Activated CD8-positive, alpha-beta memory T cell treated with anti-CD3 and anti-CD28 coated beads, Interleukin-2, amount 10 ng/mL, durations not matched to agents 7 days and 5 days (primary cell): Measurements from ENCODE around the gene CAMSAP3. TPM values are rescaled to one million over a fixed set of nuclear protein-coding genes. Genes with fewer than 3 reads are reported as not detected.

Experiments used
- ATAC-seq: fragments of 150-1000 bp; cut with Tn5 transposase; one replicate; pipeline ENCODE4 v1.10.0; 2021; ENCODE audit warnings: moderate library complexity
- CTCF ChIA-PET: fragments of 350-600 bp; sonication (Branson Sonifier 250); formaldehyde crosslinking; loops from one replicate; lab custom pipeline; 2021; ENCODE audit warnings: antibody characterized with exemption; lab: Charles Lee
- DNase-seq: peaks from one replicate; pipeline ENCODE4 v3.0.0-alpha.2; 2020
- H3K27ac Mint-ChIP-seq: one replicate; pipeline ENCODE4 v1.8.0; 2021; ENCODE audit warnings: mild to moderate bottlenecking, mixed read lengths
- H3K27me3 Mint-ChIP-seq: one replicate; pipeline ENCODE4 v1.8.0; 2021; ENCODE audit warnings: mixed read lengths
- H3K36me3 Mint-ChIP-seq: one replicate; pipeline ENCODE4 v1.8.0; 2021; ENCODE audit warnings: mild to moderate bottlenecking, mixed read lengths
- H3K4me1 Mint-ChIP-seq: one replicate; pipeline ENCODE4 v1.8.0; 2021; ENCODE audit warnings: mixed read lengths
- H3K4me3 Mint-ChIP-seq: one replicate; pipeline ENCODE4 v1.8.0; 2021; ENCODE audit warnings: mild to moderate bottlenecking, moderate library complexity, mixed read lengths
- H3K9me3 Mint-ChIP-seq: one replicate; pipeline ENCODE4 v1.8.0; 2022; ENCODE audit warnings: low read depth, mixed read lengths
- total RNA-seq, 2 experiments: library from RNA; stranded (reverse); gene quantifications; one replicate each; pipeline ENCODE4 v1.2.3, GENCODE V29; 2021

CAMSAP3 gene
- total RNA-seq, 2 experiments from 2014 or later = 0.15 to 0.30 TPM

- Mint-ChIP-seq H3K4me1 (no peaks in the 10 kb centered on the region), H3K9me3 (no peaks in the 10 kb centered on the region), H3K27ac (no peak overlapping the region), H3K27me3 (no peaks in the 10 kb centered on the region), H3K36me3 (no peaks in the 10 kb centered on the region), H3K4me3 (no peak overlapping the region)
- ATAC-seq (no peak), DNase-seq (no peak)
- CTCF ChIA-PET = interaction anchor here (1.0 kb wide), 1 partner anchor 44 kb away, joined by 3 read pairs; no protein-coding TSS in a partner anchor
Observed at GRCh38 chr19:7607874-7608560, 12.4 kb downstream of the CAMSAP3 start.

- Mint-ChIP-seq H3K27ac (no peak overlapping the region), H3K4me1 (no peaks in the 10 kb centered on the region), H3K36me3 (no peaks in the 10 kb centered on the region), H3K27me3 (no peaks in the 10 kb centered on the region), H3K9me3 (no peaks in the 10 kb centered on the region), H3K4me3 (no peak overlapping the region)
- DNase-seq (no peak), ATAC-seq (no peak)
- CTCF ChIA-PET = no interaction called here
Observed at GRCh38 chr19:7610491-7611240, 15.0 kb downstream of the CAMSAP3 start.

- Mint-ChIP-seq H3K9me3 (no peaks in the 10 kb centered on the region), H3K4me1 (no peaks in the 10 kb centered on the region), H3K36me3 (no peaks in the 10 kb centered on the region), H3K27ac (no peak overlapping the region), H3K4me3 (no peak overlapping the region), H3K27me3 (no peaks in the 10 kb centered on the region)
- no peak for DNase-seq
- CTCF ChIA-PET = interaction anchor here (0.5 kb wide), 1 partner anchor 477 kb away, joined by 3 read pairs; no protein-coding TSS in a partner anchor
- ATAC-seq = no peak
Observed at GRCh38 chr19:7611541-7612279, 16.0 kb downstream of the CAMSAP3 start.

- Mint-ChIP-seq H3K4me1 (no peaks in the 10 kb centered on the region), H3K36me3 (no peaks in the 10 kb centered on the region), H3K27me3 (no peaks in the 10 kb centered on the region), H3K4me3 (no peak overlapping the region), H3K27ac (no peak overlapping the region), H3K9me3 (no peaks in the 10 kb centered on the region)
- CTCF ChIA-PET = no interaction called here
- ATAC-seq = no peak
- DNase-seq = no peak
Observed at GRCh38 chr19:7612282-7613274, 16.9 kb downstream of the CAMSAP3 start.

GRCh38 chr19:7614859-7615741, 19.4 kb downstream of the CAMSAP3 start:
- CTCF ChIA-PET = no interaction called here

GRCh38 chr19:7617172-7617571, 21.5 kb downstream of the CAMSAP3 start:
- ATAC-seq = no peak
- CTCF ChIA-PET = no interaction called here

More at GRCh38 chr19:7614859-7615741, 19.4 kb downstream of the CAMSAP3 start:
- H3K4me3 Mint-ChIP-seq = no peak overlapping the region
- H3K27me3 Mint-ChIP-seq = no peaks in the 10 kb centered on the region
- H3K9me3 Mint-ChIP-seq = no peaks in the 10 kb centered on the region
- no peaks in the 10 kb centered on the region for H3K36me3 Mint-ChIP-seq
- ATAC-seq (no peak), DNase-seq (no peak)
- no peak overlapping the region for H3K27ac Mint-ChIP-seq
- no peaks in the 10 kb centered on the region for H3K4me1 Mint-ChIP-seq

GRCh38 chr19:7617735-7618134, 22.1 kb downstream of the CAMSAP3 start:
- no peaks in the 10 kb centered on the region for H3K27me3 Mint-ChIP-seq
- no peaks in the 10 kb centered on the region for H3K9me3 Mint-ChIP-seq
- no peak for DNase-seq
- H3K36me3 Mint-ChIP-seq = peaks cover 6% of the 10 kb centered on the region
- H3K4me1 Mint-ChIP-seq = no peaks in the 10 kb centered on the region
- H3K4me3 Mint-ChIP-seq = no peak overlapping the region
- CTCF ChIA-PET = no interaction called here
- H3K27ac Mint-ChIP-seq = no peak overlapping the region
- ATAC-seq = no peak

More at GRCh38 chr19:7617172-7617571, 21.5 kb downstream of the CAMSAP3 start:
- H3K27me3 Mint-ChIP-seq = no peaks in the 10 kb centered on the region
- no peak overlapping the region for H3K4me3 Mint-ChIP-seq
- H3K27ac Mint-ChIP-seq = no peak overlapping the region
- peaks cover 6% of the 10 kb centered on the region for H3K36me3 Mint-ChIP-seq
- H3K9me3 Mint-ChIP-seq = no peaks in the 10 kb centered on the region
- DNase-seq = no peak
- H3K4me1 Mint-ChIP-seq = no peaks in the 10 kb centered on the region

- Mint-ChIP-seq H3K27me3 (no peaks in the 10 kb centered on the region), H3K36me3 (peaks cover 6% of the 10 kb centered on the region), H3K4me1 (no peaks in the 10 kb centered on the region), H3K4me3 (no peak overlapping the region), H3K9me3 (no peaks in the 10 kb centered on the region), H3K27ac (peak overlapping the region; percentile 21)
- no peak for DNase-seq
- no peak for ATAC-seq
- CTCF ChIA-PET = no interaction called here
Observed at GRCh38 chr19:7618348-7618747, 22.7 kb downstream of the CAMSAP3 start.

GRCh38 chr19:7618771-7619510, 23.3 kb downstream of the CAMSAP3 start:
- ATAC-seq = no peak
- peaks cover 6% of the 10 kb centered on the region for H3K36me3 Mint-ChIP-seq
- no peaks in the 10 kb centered on the region for H3K9me3 Mint-ChIP-seq
- no peak overlapping the region for H3K4me3 Mint-ChIP-seq
- no peak for DNase-seq
- CTCF ChIA-PET = no interaction called here
- no peaks in the 10 kb centered on the region for H3K27me3 Mint-ChIP-seq
- H3K4me1 Mint-ChIP-seq = no peaks in the 10 kb centered on the region
- no peak overlapping the region for H3K27ac Mint-ChIP-seq

- no peaks in the 10 kb centered on the region for H3K27me3 Mint-ChIP-seq
- H3K27ac Mint-ChIP-seq = no peak overlapping the region
- peaks cover 6% of the 10 kb centered on the region for H3K36me3 Mint-ChIP-seq
- no peak for ATAC-seq
- H3K9me3 Mint-ChIP-seq = no peaks in the 10 kb centered on the region
- DNase-seq = no peak
- CTCF ChIA-PET = no interaction called here
- no peaks in the 10 kb centered on the region for H3K4me1 Mint-ChIP-seq
- no peak overlapping the region for H3K4me3 Mint-ChIP-seq
Observed at GRCh38 chr19:7619671-7620441, 24.2 kb downstream of the CAMSAP3 start.
